ENCODE data around the gene FGF14. TPM values are rescaled to one million over a fixed set of nuclear protein-coding genes. Genes with fewer than 3 reads are reported as not detected.

The FGF14 gene
- total RNA-seq, 2 experiments from 2014 or later, result not detected

- Histone ChIP-seq H2AFZ (ENCODE audit: low read length) (no peak overlapping the region), H3K9me2 (ENCODE audit: insufficient read depth, low read length) (no peaks in the 10 kb centered on the region), H4K20me1 (ENCODE audit: insufficient read depth, low read length) (no peaks in the 10 kb centered on the region), H3K4me1 (ENCODE audit: insufficient read depth, low read length, poor library complexity, severe bottlenecking) (no peaks in the 10 kb centered on the region), H3K36me3 (ENCODE audit: insufficient read depth, low read length) (no peaks in the 10 kb centered on the region), H3K4me2 (ENCODE audit: low read length) (no peak overlapping the region), H3K79me2 (ENCODE audit: insufficient read depth, low read depth, low read length) (no peaks in the 10 kb centered on the region), H3K4me3 (ENCODE audit: low read depth, low read length, poor library complexity, severe bottlenecking) (no peak overlapping the region), H3K9me3 (ENCODE audit: low read length) (no peaks in the 10 kb centered on the region), H3K27ac (ENCODE audit: low read depth, low read length, poor library complexity, severe bottlenecking) (no peak overlapping the region)
- BruUV-seq (replicated peaks), result no TSS peak
- POLR2A ChIA-PET, result no interaction called here
- CTCF ChIA-PET (ENCODE audit: unreplicated experiment), result no interaction called here
- no peak for DNase-seq (ENCODE audit: low spot score)
- intact Hi-C loops (cut with micrococcal nuclease; ENCODE audit: unreplicated experiment), result no loop called here
- no peak for TF ChIP-seq CTCF (conservative IDR thresholded peaks at IDR 0.05; ENCODE audit: low read length)
- no peak for TF ChIP-seq EZH2phosphoT487 (IDR thresholded peaks at IDR 0.05; ENCODE audit: borderline replicate concordance, low read depth, low read length)
Measured at GRCh38 chr13:102300379-102300778, 101.5 kb downstream of the FGF14 start.

GRCh38 chr13:102299366-102299765, 102.5 kb downstream of the FGF14 start:
- ChIA-PET POLR2A (no interaction called here), CTCF (ENCODE audit: unreplicated experiment) (no interaction called here)
- Histone ChIP-seq H2AFZ (ENCODE audit: low read length) (no peak overlapping the region), H3K36me3 (ENCODE audit: insufficient read depth, low read length) (no peaks in the 10 kb centered on the region), H4K20me1 (ENCODE audit: insufficient read depth, low read length) (no peaks in the 10 kb centered on the region), H3K4me1 (ENCODE audit: insufficient read depth, low read length, poor library complexity, severe bottlenecking) (no peaks in the 10 kb centered on the region), H3K79me2 (ENCODE audit: insufficient read depth, low read depth, low read length) (no peaks in the 10 kb centered on the region), H3K9me2 (ENCODE audit: insufficient read depth, low read length) (no peaks in the 10 kb centered on the region), H3K4me3 (ENCODE audit: low read depth, low read length, poor library complexity, severe bottlenecking) (no peak overlapping the region), H3K4me2 (ENCODE audit: low read length) (no peak overlapping the region), H3K9me3 (ENCODE audit: low read length) (no peaks in the 10 kb centered on the region), H3K27ac (ENCODE audit: low read depth, low read length, poor library complexity, severe bottlenecking) (no peak overlapping the region)
- no TSS peak for BruUV-seq (replicated peaks)
- TF ChIP-seq EZH2phosphoT487 (IDR thresholded peaks at IDR 0.05; ENCODE audit: borderline replicate concordance, low read depth, low read length), result no peak
- no peak for TF ChIP-seq CTCF (conservative IDR thresholded peaks at IDR 0.05; ENCODE audit: low read length)
- DNase-seq (ENCODE audit: low spot score), result no peak
- intact Hi-C loops (cut with micrococcal nuclease; ENCODE audit: unreplicated experiment), result no loop called here

GRCh38 chr13:102298051-102298450, 103.8 kb downstream of the FGF14 start:
- H3K4me3 ChIP-seq (ENCODE audit: low read depth, low read length, poor library complexity, severe bottlenecking), result no peak overlapping the region
- TF ChIP-seq EZH2phosphoT487 (IDR thresholded peaks at IDR 0.05; ENCODE audit: borderline replicate concordance, low read depth, low read length), result no peak
- TF ChIP-seq CTCF (conservative IDR thresholded peaks at IDR 0.05; ENCODE audit: low read length), result no peak
- intact Hi-C loops (cut with micrococcal nuclease; ENCODE audit: unreplicated experiment), result no loop called here
- H3K27ac ChIP-seq (ENCODE audit: low read depth, low read length, poor library complexity, severe bottlenecking), result no peak overlapping the region
- no TSS peak for BruUV-seq (replicated peaks)
- no peaks in the 10 kb centered on the region for H3K9me2 ChIP-seq (ENCODE audit: insufficient read depth, low read length)
- H2AFZ ChIP-seq (ENCODE audit: low read length), result no peak overlapping the region
- no peak for DNase-seq (ENCODE audit: low spot score)
- no peaks in the 10 kb centered on the region for H3K4me1 ChIP-seq (ENCODE audit: insufficient read depth, low read length, poor library complexity, severe bottlenecking)
- H3K36me3 ChIP-seq (ENCODE audit: insufficient read depth, low read length), result no peaks in the 10 kb centered on the region
- no peaks in the 10 kb centered on the region for H4K20me1 ChIP-seq (ENCODE audit: insufficient read depth, low read length)
- ChIA-PET CTCF (ENCODE audit: unreplicated experiment) (no interaction called here), POLR2A (no interaction called here)
- no peak overlapping the region for H3K4me2 ChIP-seq (ENCODE audit: low read length)
- H3K79me2 ChIP-seq (ENCODE audit: insufficient read depth, low read depth, low read length), result no peaks in the 10 kb centered on the region
- H3K9me3 ChIP-seq (ENCODE audit: low read length), result no peaks in the 10 kb centered on the region
